ENCODE results near the gene TEX54. TPM values are rescaled to one million over a fixed set of nuclear protein-coding genes. Genes with fewer than 3 reads are reported as not detected.

The TEX54 gene
- total and polyA plus RNA-seq, 2 of the 13 experiments (the other 11 are each of a cell fraction or from before 2014, with no cell fraction given) = not detected

DNA sequence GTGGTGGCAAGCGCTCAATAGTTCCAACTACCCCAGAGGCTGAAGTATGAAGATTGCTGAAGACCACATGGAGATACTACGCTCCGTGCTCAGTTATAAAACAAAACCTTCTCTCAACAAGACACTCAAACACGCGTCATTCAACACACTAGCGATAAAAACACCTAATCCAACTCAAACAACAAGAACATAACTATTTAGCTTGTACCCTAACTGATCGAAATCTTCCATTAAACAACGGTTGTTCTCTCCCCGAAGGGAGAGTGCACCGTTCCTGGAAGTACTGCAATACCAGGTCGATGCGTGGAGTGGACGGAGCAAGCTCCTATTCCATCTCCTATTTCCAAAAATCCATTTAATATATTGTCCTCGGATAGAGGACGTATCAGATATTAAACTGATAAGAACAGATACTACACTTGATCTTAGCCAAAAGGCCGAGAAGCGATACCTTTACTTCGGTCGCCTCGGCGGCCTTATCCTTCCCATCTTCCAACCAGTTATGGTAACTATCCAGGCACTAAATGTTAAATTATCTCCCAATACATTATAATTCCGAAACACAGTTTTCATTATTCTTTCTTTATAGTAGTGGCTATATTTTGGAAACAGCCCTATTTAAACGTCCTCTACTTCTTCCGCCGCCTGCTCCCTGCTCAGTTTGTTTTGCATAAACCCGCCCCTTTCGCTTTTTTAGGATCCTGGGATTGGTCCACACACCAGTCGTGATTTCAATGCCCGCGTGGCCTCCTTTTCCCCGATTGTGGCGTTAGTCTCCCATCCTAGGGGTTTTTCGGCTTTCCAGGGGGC, 8.9 kb upstream of the TEX54 start (continued):
- TF ChIP-seq ZNF33B (CRISPR knock-in tag; IDR thresholded peaks at IDR 0.05) (peak; percentile 64; the same call in 1 of the 2 replicates), ZSCAN30 (CRISPR knock-in tag; IDR thresholded peaks at IDR 0.05) (peak; percentile 25; the same call in 1 of the 2 replicates), HMG20A (CRISPR knock-in tag; IDR thresholded peaks at IDR 0.05; ENCODE audit: borderline replicate concordance) (peak; percentile 83; the same call in 1 of the 2 replicates), ZNF75D (CRISPR knock-in tag; IDR thresholded peaks at IDR 0.05; ENCODE audit: borderline replicate concordance) (no peak), NFKB2 (CRISPR knock-in tag; IDR thresholded peaks at IDR 0.05; ENCODE audit: borderline replicate concordance) (no peak), ZNF367 (CRISPR knock-in tag; IDR thresholded peaks at IDR 0.05; ENCODE audit: borderline replicate concordance) (peak; percentile 75; the same call in 1 of the 2 replicates), ZNF883 (CRISPR knock-in tag; IDR thresholded peaks at IDR 0.05; ENCODE audit: not compliant biosample characterization) (no peak), ZNF232 (CRISPR knock-in tag; IDR thresholded peaks at IDR 0.05; ENCODE audit: borderline replicate concordance) (peak; percentile 93), ARHGAP35 (CRISPR knock-in tag; IDR thresholded peaks at IDR 0.05; ENCODE audit: borderline replicate concordance) (peak; percentile 59; the same call in 1 of the 2 replicates), HNRNPLL (IDR thresholded peaks at IDR 0.05; ENCODE audit: low read depth, low read length, poor library complexity, severe bottlenecking) (peak; percentile 38), ZNF451 (CRISPR knock-in tag; IDR thresholded peaks at IDR 0.05) (0 out of 2 replicates have a peak, but pooled peaks have one; percentile 17), ZNF746 (CRISPR knock-in tag; IDR thresholded peaks at IDR 0.05) (no peak)
- TF ChIP-seq, protein P1, sequence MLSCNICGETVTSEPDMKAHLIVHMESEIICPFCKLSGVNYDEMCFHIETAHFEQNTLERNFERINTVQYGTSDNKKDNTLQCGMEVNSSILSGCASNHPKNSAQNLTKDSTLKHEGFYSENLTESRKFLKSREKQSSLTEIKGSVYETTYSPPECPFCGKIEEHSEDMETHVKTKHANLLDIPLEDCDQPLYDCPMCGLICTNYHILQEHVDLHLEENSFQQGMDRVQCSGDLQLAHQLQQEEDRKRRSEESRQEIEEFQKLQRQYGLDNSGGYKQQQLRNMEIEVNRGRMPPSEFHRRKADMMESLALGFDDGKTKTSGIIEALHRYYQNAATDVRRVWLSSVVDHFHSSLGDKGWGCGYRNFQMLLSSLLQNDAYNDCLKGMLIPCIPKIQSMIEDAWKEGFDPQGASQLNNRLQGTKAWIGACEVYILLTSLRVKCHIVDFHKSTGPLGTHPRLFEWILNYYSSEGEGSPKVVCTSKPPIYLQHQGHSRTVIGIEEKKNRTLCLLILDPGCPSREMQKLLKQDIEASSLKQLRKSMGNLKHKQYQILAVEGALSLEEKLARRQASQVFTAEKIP (CRISPR knock-in tag; IDR thresholded peaks at IDR 0.05; ENCODE audit: borderline replicate concordance) = no peak
- TF ChIP-seq, protein P2, sequence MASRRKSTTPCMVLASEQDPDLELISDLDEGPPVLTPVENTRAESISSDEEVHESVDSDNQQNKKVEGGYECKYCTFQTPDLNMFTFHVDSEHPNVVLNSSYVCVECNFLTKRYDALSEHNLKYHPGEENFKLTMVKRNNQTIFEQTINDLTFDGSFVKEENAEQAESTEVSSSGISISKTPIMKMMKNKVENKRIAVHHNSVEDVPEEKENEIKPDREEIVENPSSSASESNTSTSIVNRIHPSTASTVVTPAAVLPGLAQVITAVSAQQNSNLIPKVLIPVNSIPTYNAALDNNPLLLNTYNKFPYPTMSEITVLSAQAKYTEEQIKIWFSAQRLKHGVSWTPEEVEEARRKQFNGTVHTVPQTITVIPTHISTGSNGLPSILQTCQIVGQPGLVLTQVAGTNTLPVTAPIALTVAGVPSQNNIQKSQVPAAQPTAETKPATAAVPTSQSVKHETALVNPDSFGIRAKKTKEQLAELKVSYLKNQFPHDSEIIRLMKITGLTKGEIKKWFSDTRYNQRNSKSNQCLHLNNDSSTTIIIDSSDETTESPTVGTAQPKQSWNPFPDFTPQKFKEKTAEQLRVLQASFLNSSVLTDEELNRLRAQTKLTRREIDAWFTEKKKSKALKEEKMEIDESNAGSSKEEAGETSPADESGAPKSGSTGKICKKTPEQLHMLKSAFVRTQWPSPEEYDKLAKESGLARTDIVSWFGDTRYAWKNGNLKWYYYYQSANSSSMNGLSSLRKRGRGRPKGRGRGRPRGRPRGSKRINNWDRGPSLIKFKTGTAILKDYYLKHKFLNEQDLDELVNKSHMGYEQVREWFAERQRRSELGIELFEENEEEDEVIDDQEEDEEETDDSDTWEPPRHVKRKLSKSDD (CRISPR knock-in tag; IDR thresholded peaks at IDR 0.05; ENCODE audit: low read depth) = peak; percentile 61; the same call in 1 of the 2 replicates
- TF ChIP-seq, protein P3, sequence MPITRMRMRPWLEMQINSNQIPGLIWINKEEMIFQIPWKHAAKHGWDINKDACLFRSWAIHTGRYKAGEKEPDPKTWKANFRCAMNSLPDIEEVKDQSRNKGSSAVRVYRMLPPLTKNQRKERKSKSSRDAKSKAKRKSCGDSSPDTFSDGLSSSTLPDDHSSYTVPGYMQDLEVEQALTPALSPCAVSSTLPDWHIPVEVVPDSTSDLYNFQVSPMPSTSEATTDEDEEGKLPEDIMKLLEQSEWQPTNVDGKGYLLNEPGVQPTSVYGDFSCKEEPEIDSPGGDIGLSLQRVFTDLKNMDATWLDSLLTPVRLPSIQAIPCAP (CRISPR knock-in tag; IDR thresholded peaks at IDR 0.05; ENCODE audit: low read depth) = no peak
- TF ChIP-seq, protein P4, sequence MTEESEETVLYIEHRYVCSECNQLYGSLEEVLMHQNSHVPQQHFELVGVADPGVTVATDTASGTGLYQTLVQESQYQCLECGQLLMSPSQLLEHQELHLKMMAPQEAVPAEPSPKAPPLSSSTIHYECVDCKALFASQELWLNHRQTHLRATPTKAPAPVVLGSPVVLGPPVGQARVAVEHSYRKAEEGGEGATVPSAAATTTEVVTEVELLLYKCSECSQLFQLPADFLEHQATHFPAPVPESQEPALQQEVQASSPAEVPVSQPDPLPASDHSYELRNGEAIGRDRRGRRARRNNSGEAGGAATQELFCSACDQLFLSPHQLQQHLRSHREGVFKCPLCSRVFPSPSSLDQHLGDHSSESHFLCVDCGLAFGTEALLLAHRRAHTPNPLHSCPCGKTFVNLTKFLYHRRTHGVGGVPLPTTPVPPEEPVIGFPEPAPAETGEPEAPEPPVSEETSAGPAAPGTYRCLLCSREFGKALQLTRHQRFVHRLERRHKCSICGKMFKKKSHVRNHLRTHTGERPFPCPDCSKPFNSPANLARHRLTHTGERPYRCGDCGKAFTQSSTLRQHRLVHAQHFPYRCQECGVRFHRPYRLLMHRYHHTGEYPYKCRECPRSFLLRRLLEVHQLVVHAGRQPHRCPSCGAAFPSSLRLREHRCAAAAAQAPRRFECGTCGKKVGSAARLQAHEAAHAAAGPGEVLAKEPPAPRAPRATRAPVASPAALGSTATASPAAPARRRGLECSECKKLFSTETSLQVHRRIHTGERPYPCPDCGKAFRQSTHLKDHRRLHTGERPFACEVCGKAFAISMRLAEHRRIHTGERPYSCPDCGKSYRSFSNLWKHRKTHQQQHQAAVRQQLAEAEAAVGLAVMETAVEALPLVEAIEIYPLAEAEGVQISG (CRISPR knock-in tag; IDR thresholded peaks at IDR 0.05) = peak; percentile 83
- TF ChIP-seq, protein P5, sequence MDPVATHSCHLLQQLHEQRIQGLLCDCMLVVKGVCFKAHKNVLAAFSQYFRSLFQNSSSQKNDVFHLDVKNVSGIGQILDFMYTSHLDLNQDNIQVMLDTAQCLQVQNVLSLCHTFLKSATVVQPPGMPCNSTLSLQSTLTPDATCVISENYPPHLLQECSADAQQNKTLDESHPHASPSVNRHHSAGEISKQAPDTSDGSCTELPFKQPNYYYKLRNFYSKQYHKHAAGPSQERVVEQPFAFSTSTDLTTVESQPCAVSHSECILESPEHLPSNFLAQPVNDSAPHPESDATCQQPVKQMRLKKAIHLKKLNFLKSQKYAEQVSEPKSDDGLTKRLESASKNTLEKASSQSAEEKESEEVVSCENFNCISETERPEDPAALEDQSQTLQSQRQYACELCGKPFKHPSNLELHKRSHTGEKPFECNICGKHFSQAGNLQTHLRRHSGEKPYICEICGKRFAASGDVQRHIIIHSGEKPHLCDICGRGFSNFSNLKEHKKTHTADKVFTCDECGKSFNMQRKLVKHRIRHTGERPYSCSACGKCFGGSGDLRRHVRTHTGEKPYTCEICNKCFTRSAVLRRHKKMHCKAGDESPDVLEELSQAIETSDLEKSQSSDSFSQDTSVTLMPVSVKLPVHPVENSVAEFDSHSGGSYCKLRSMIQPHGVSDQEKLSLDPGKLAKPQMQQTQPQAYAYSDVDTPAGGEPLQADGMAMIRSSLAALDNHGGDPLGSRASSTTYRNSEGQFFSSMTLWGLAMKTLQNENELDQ (CRISPR knock-in tag; IDR thresholded peaks at IDR 0.05; ENCODE audit: borderline replicate concordance) = peak; percentile 88; the same call in 1 of the 2 replicates
